CD4-positive, CD25-positive, alpha-beta regulatory T cell (primary cell): ENCODE data around the gene VDAC2. TPM values are rescaled to one million over a fixed set of nuclear protein-coding genes. Genes with fewer than 3 reads are reported as not detected.
A peak's percentile ranks its signal among the peaks of the same experiment; 100 is the strongest.
"Not testable (repeated sequence)": the region's sequence is repeated elsewhere in the genome, so short reads cannot be mapped to it uniquely, and the experiment has no call there.

Experiments
- ATAC-seq, 2 donors: fragments of 150-1000 bp; cut with Tn5 transposase; one replicate each; pipeline ENCODE4 v1.10.0; 2021; ENCODE audit warnings: low read depth in 2 of 2, moderate number of reproducible peaks in 2 of 2, moderate library complexity in 1 of 2
- DNase-seq, 3 donors: peaks; one replicate each; pipeline versions ENCODE4 v3.0.0 to v3.0.0-alpha.2; 2012 to 2022; ENCODE audit warnings: mixed read lengths in 1 of 3
- H3K27ac ChIP-seq: one replicate; pipeline ENCODE4 v1.7.0; 2013; ENCODE audit warnings: mild to moderate bottlenecking, low read length; ENCODE audit not compliant: insufficient read depth, poor library complexity, severe bottlenecking
- H3K27me3 ChIP-seq: one replicate; pipeline ENCODE4 v1.7.0; 2013; ENCODE audit warnings: low read length; ENCODE audit not compliant: control insufficient read depth, insufficient read depth
- H3K36me3 ChIP-seq: one replicate; pipeline ENCODE4 v1.7.0; 2013; ENCODE audit warnings: mild to moderate bottlenecking, low read length, moderate library complexity; ENCODE audit not compliant: control insufficient read depth, insufficient read depth
- H3K4me1 ChIP-seq: 2 replicates; pipeline ENCODE4 v1.7.0; 2013; ENCODE audit warnings: mild to moderate bottlenecking, low read length; ENCODE audit not compliant: insufficient read depth, control insufficient read depth, poor library complexity, severe bottlenecking
- H3K4me3 ChIP-seq: one replicate; pipeline ENCODE4 v1.7.0; 2013; ENCODE audit warnings: low read depth, mild to moderate bottlenecking, low read length, moderate library complexity
- H3K9me3 ChIP-seq, 2 experiments: 1 replicate in 1 of 2; 2 replicates in 1 of 2; pipeline ENCODE4 v1.7.0; 2013; ENCODE audit warnings: low read length in 2 of 2, mild to moderate bottlenecking in 1 of 2, moderate library complexity in 1 of 2; ENCODE audit not compliant: control insufficient read depth in 2 of 2
- H3K27ac Mint-ChIP-seq, 3 donors: one replicate each; pipeline ENCODE4 v1.8.0; 2020 to 2022; ENCODE audit warnings: mild to moderate bottlenecking in 3 of 3, mixed read lengths in 3 of 3, moderate library complexity in 2 of 3
- H3K27me3 Mint-ChIP-seq: one replicate; pipeline ENCODE4 v1.8.0; 2022; ENCODE audit warnings: mild to moderate bottlenecking, mixed read lengths
- H3K36me3 Mint-ChIP-seq: one replicate; pipeline ENCODE4 v1.8.0; 2020; ENCODE audit warnings: mixed read lengths
- H3K4me1 Mint-ChIP-seq, 4 donors: one replicate each; pipeline ENCODE4 v1.8.0; 2020 to 2022; ENCODE audit warnings: mixed read lengths in 4 of 4, mild to moderate bottlenecking in 1 of 4
- H3K4me3 Mint-ChIP-seq, 4 donors: one replicate each; pipeline ENCODE4 v1.8.0; 2020 to 2022; ENCODE audit warnings: mild to moderate bottlenecking in 4 of 4, mixed read lengths in 4 of 4, moderate library complexity in 3 of 4
- H3K9me3 Mint-ChIP-seq, 7 donors: one replicate each; pipeline ENCODE4 v1.8.0; 2020 to 2022; ENCODE audit warnings: mixed read lengths in 7 of 7, mild to moderate bottlenecking in 3 of 7, moderate library complexity in 2 of 7
- polyA plus RNA-seq, 4 donors: library from polyadenylated mRNA; unstranded; fragments of 300-500 nt; fragmentation: Illumina TruSeq; gene quantifications; one replicate each; pipeline ENCODE4 v1.2.3, GENCODE V29; 2021
- total RNA-seq: library from RNA; stranded (reverse); gene quantifications from one replicate; pipeline ENCODE4 v1.2.3, GENCODE V29; 2022

VDAC2 gene
- total and polyA plus RNA-seq, 5 donors from 2014 or later = 110 to 201 (median 159) TPM

- Mint-ChIP-seq H3K27ac (no peak overlapping the region), H3K4me3 (no peak overlapping the region), H3K27me3 (no peaks in the 10 kb centered on the region), H3K9me3 (no peaks in the 10 kb centered on the region), H3K4me1 (peaks cover 7 to 23% (median 14%) of the 10 kb centered on the region in 4 donors), H3K36me3 (peaks cover 28% of the 10 kb centered on the region)
- no peak for DNase-seq
- Histone ChIP-seq H3K27me3 (no peaks in the 10 kb centered on the region), H3K4me3 (no peak overlapping the region), H3K9me3 (no peaks in the 10 kb centered on the region), H3K27ac (no peak overlapping the region), H3K36me3 (peaks cover 16% of the 10 kb centered on the region), H3K4me1 (no peaks in the 10 kb centered on the region)
- ATAC-seq = no peak
Measured at GRCh38 chr10:75176736-75177135, 33.9 kb upstream of the VDAC2 start.

- Mint-ChIP-seq H3K4me1 (peaks cover 7 to 16% (median 12%) of the 10 kb centered on the region in 4 donors), H3K27ac (peak overlapping the region in 2 of 3 donors; percentile 5 to 36), H3K36me3 (peaks cover 27% of the 10 kb centered on the region), H3K9me3 (no peaks in the 10 kb centered on the region), H3K4me3 (no peak overlapping the region), H3K27me3 (no peaks in the 10 kb centered on the region)
- ATAC-seq (no peak), DNase-seq (no peak)
- Histone ChIP-seq H3K9me3 (no peaks in the 10 kb centered on the region), H3K4me3 (no peak overlapping the region), H3K4me1 (no peaks in the 10 kb centered on the region), H3K36me3 (peaks cover 16% of the 10 kb centered on the region), H3K27ac (no peak overlapping the region), H3K27me3 (no peaks in the 10 kb centered on the region)
Measured at GRCh38 chr10:75179657-75180177, 30.9 kb upstream of the VDAC2 start.

- Histone ChIP-seq H3K27ac (no peak overlapping the region), H3K4me3 (no peak overlapping the region), H3K36me3 (peaks cover 16% of the 10 kb centered on the region), H3K9me3 (no peaks in the 10 kb centered on the region), H3K27me3 (no peaks in the 10 kb centered on the region), H3K4me1 (no peaks in the 10 kb centered on the region)
- H3K27me3 Mint-ChIP-seq = no peaks in the 10 kb centered on the region
- DNase-seq (no peak), ATAC-seq (no peak)
- H3K4me3 Mint-ChIP-seq = no peak overlapping the region
- peaks cover 22% of the 10 kb centered on the region for H3K36me3 Mint-ChIP-seq
- H3K4me1 Mint-ChIP-seq = peaks cover 3 to 16% (median 8%) of the 10 kb centered on the region in 4 donors
- H3K27ac Mint-ChIP-seq = peak overlapping the region in 1 of 3 donors; percentile 9
- no peaks in the 10 kb centered on the region for H3K9me3 Mint-ChIP-seq
Measured at GRCh38 chr10:75180592-75180991, 30.0 kb upstream of the VDAC2 start.

GRCh38 chr10:75181073-75181472, 29.5 kb upstream of the VDAC2 start:
- peaks cover 12% of the 10 kb centered on the region for H3K36me3 ChIP-seq
- peaks cover 20% of the 10 kb centered on the region for H3K36me3 Mint-ChIP-seq

GRCh38 chr10:75186310-75186709, 24.3 kb upstream of the VDAC2 start:
- Histone ChIP-seq H3K4me3 (no peak overlapping the region), H3K27ac (no peak overlapping the region), H3K9me3 (no peaks in the 10 kb centered on the region), H3K4me1 (peaks cover 5% of the 10 kb centered on the region), H3K27me3 (no peaks in the 10 kb centered on the region), H3K36me3 (no peaks in the 10 kb centered on the region)
- H3K27me3 Mint-ChIP-seq = no peaks in the 10 kb centered on the region
- peaks cover 4% of the 10 kb centered on the region for H3K36me3 Mint-ChIP-seq
- ATAC-seq (no peak), DNase-seq (no peak)
- H3K9me3 Mint-ChIP-seq = no peaks in the 10 kb centered on the region
- peaks cover 6 to 11% (median 10%) of the 10 kb centered on the region in 4 donors for H3K4me1 Mint-ChIP-seq
- H3K4me3 Mint-ChIP-seq = no peak overlapping the region
- H3K27ac Mint-ChIP-seq = peak overlapping the region in 1 of 3 donors; percentile 91

More at GRCh38 chr10:75181073-75181472, 29.5 kb upstream of the VDAC2 start:
- H3K4me1 Mint-ChIP-seq = peaks cover 3 to 14% (median 8%) of the 10 kb centered on the region in 4 donors
- H3K27me3 ChIP-seq = no peaks in the 10 kb centered on the region
- ATAC-seq (no peak), DNase-seq (no peak)
- H3K27me3 Mint-ChIP-seq = no peaks in the 10 kb centered on the region
- H3K4me3 Mint-ChIP-seq = no peak overlapping the region
- H3K9me3 Mint-ChIP-seq = no peaks in the 10 kb centered on the region
- H3K27ac ChIP-seq = no peak overlapping the region
- H3K4me1 ChIP-seq = no peaks in the 10 kb centered on the region
- H3K27ac Mint-ChIP-seq = peak overlapping the region in 1 of 3 donors; percentile 31
- H3K4me3 ChIP-seq = no peak overlapping the region
- H3K9me3 ChIP-seq = no peaks in the 10 kb centered on the region

GRCh38 chr10:75187961-75188426, 22.6 kb upstream of the VDAC2 start:
- no peak overlapping the region for H3K4me3 Mint-ChIP-seq
- DNase-seq (peak; percentile 54 to 90 (median 81)), ATAC-seq (peak; percentile 93 to 98)

GRCh38 chr10:75188522-75188921, 22.1 kb upstream of the VDAC2 start:
- ATAC-seq, H3K27me3 Mint-ChIP-seq, H3K9me3 Mint-ChIP-seq, H3K36me3 ChIP-seq, H3K36me3 Mint-ChIP-seq, H3K4me1 ChIP-seq, DNase-seq, H3K9me3 ChIP-seq, H3K27me3 ChIP-seq, H3K4me3 ChIP-seq, H3K27ac ChIP-seq, H3K4me3 Mint-ChIP-seq: not testable (repeated sequence)
- H3K4me1 Mint-ChIP-seq = peaks cover 5 to 13% (median 8%) of the 10 kb centered on the region in 4 donors
- peak overlapping the region; percentile 9 to 93 (median 92) for H3K27ac Mint-ChIP-seq

More at GRCh38 chr10:75187961-75188426, 22.6 kb upstream of the VDAC2 start:
- no peak overlapping the region for H3K4me3 ChIP-seq
- H3K9me3 ChIP-seq = no peaks in the 10 kb centered on the region
- H3K27ac ChIP-seq = no peak overlapping the region
- peaks cover 6 to 13% (median 8%) of the 10 kb centered on the region in 4 donors for H3K4me1 Mint-ChIP-seq
- no peaks in the 10 kb centered on the region for H3K9me3 Mint-ChIP-seq
- H3K36me3 ChIP-seq = no peaks in the 10 kb centered on the region
- H3K36me3 Mint-ChIP-seq = peaks cover 4% of the 10 kb centered on the region
- no peaks in the 10 kb centered on the region for H3K27me3 Mint-ChIP-seq
- H3K4me1 ChIP-seq = peaks cover 5% of the 10 kb centered on the region
- peak overlapping the region; percentile 9 to 93 (median 92) for H3K27ac Mint-ChIP-seq
- no peaks in the 10 kb centered on the region for H3K27me3 ChIP-seq
